ENCODE data around the gene AGPAT3. TPM values are rescaled to one million over a fixed set of nuclear protein-coding genes. Genes with fewer than 3 reads are reported as not detected.

AGPAT3 gene, protein sequence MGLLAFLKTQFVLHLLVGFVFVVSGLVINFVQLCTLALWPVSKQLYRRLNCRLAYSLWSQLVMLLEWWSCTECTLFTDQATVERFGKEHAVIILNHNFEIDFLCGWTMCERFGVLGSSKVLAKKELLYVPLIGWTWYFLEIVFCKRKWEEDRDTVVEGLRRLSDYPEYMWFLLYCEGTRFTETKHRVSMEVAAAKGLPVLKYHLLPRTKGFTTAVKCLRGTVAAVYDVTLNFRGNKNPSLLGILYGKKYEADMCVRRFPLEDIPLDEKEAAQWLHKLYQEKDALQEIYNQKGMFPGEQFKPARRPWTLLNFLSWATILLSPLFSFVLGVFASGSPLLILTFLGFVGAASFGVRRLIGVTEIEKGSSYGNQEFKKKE
- total RNA-seq = 10 to 100 TPM; 29.1 to 49.6 (median 32.6) TPM
- polyA plus RNA-seq = 10 to 100 TPM; 13.6 to 18.4 TPM

DNA sequence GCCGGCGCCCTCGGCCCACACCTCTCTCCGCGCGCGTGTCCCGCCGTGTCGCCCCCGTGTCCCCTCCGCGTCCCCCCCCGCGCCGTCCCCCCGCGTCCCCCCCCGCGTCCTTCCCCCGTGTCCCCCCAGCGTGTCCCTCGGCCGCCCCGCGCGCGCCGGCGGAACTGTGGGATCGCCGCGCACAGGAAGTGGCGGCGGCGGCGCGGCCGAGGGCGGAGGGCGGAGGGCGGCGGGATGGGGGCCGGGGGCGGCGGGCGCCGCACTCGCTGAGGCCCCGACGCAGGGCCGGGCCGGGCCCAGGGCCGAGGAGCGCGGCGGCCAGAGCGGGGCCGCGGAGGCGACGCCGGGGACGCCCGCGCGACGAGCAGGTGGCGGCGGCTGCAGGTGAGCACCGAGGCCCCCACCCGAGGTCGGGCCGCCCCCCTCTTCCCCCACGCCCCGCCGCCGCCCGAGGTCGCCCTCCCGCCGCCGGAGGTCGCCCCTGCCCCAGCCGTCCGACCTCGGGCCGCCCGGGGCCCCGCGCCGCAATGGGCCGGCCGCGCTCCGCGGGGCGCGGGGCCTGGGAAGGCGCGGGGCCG lies at the start of gene AGPAT3:
AGPAT3 (plus strand) TSS at position 262 of the 578 bp plus-strand sequence. CDS start 94,459 bp downstream, outside the sequence.
- Histone ChIP-seq H3K27me3 (no peaks in the 10 kb centered on the region), H3K36me3 (no peaks in the 10 kb centered on the region), H3K4me3 (peak within 1 kb of the TSS; percentile 77 to 81 (median 80)), H3K9me3 (no peaks in the 10 kb centered on the region), H3K27ac (peak within 1 kb of the TSS; percentile 82 to 92 (median 90)), H3K4me1 (peaks cover 27 to 39% (median 28%) of the 10 kb centered on the region in 3 donors)
- peak in 2 of 6 donors; percentile 52 to 75 for DNase-seq
- TF ChIP-seq, protein P1, sequence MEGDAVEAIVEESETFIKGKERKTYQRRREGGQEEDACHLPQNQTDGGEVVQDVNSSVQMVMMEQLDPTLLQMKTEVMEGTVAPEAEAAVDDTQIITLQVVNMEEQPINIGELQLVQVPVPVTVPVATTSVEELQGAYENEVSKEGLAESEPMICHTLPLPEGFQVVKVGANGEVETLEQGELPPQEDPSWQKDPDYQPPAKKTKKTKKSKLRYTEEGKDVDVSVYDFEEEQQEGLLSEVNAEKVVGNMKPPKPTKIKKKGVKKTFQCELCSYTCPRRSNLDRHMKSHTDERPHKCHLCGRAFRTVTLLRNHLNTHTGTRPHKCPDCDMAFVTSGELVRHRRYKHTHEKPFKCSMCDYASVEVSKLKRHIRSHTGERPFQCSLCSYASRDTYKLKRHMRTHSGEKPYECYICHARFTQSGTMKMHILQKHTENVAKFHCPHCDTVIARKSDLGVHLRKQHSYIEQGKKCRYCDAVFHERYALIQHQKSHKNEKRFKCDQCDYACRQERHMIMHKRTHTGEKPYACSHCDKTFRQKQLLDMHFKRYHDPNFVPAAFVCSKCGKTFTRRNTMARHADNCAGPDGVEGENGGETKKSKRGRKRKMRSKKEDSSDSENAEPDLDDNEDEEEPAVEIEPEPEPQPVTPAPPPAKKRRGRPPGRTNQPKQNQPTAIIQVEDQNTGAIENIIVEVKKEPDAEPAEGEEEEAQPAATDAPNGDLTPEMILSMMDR (IDR thresholded peaks at IDR 0.05) = no peak
- peak in 2 of 4 donors; percentile 5 to 16 for ATAC-seq
- FAIRE-seq = no peak
- intact Hi-C loops (cut with DNase I) = loop anchor here in 1 of 3 donors (10.0 kb wide), 1 partner anchor 100 kb away; no protein-coding TSS in a partner anchor
- WGBS, 2 donors = 0 to 1% methylated on average over 14 to 101 of the region's 102 CpGs

- 90 to 92% methylated on average over 15 of the region's 15 CpGs for WGBS, 2 donors
- no peak overlapping the region for H3K4me3 ChIP-seq
- DNase-seq (peak in 1 of 6 donors; percentile 59), ATAC-seq (no peak), FAIRE-seq (no peak)
- TF ChIP-seq, protein P1 (IDR thresholded peaks at IDR 0.05) = no peak
- intact Hi-C loops (cut with DNase I) = loop anchor here in 1 of 3 donors (10.0 kb wide), 1 partner anchor 129 kb away; no protein-coding TSS in a partner anchor
- H3K27ac ChIP-seq = no peak overlapping the region
- H3K9me3 ChIP-seq = no peaks in the 10 kb centered on the region
- H3K4me1 ChIP-seq = peaks cover 0 to 4% (median 0%) of the 10 kb centered on the region in 3 donors
- no peaks in the 10 kb centered on the region for H3K27me3 ChIP-seq
- no peaks in the 10 kb centered on the region for H3K36me3 ChIP-seq
Measured at GRCh38 chr21:43815991-43816390, 49.0 kb upstream of the AGPAT3 start.

GRCh38 chr21:43816611-43817071 lies 48.4 kb upstream of the AGPAT3 start:
- ATAC-seq (no peak), DNase-seq (peak in 1 of 6 donors; percentile 74), FAIRE-seq (no peak)
- TF ChIP-seq, protein P1 (IDR thresholded peaks at IDR 0.05) = no peak
- intact Hi-C loops (cut with DNase I) = loop anchor here in 1 of 3 donors (10.0 kb wide), 1 partner anchor 128 kb away; no protein-coding TSS in a partner anchor
- no peak overlapping the region for H3K4me3 ChIP-seq
- 78 to 79% methylated on average over 14 of the region's 14 CpGs for WGBS, 2 donors
- H3K27ac ChIP-seq = no peak overlapping the region
- peaks cover 0 to 4% (median 0%) of the 10 kb centered on the region in 3 donors for H3K4me1 ChIP-seq
- H3K36me3 ChIP-seq = no peaks in the 10 kb centered on the region
- H3K9me3 ChIP-seq = no peaks in the 10 kb centered on the region
- H3K27me3 ChIP-seq = no peaks in the 10 kb centered on the region

- H3K27me3 ChIP-seq = no peaks in the 10 kb centered on the region
- peaks cover 0 to 4% (median 0%) of the 10 kb centered on the region in 3 donors for H3K4me1 ChIP-seq
- H3K4me3 ChIP-seq = no peak overlapping the region
- H3K9me3 ChIP-seq = no peaks in the 10 kb centered on the region
- TF ChIP-seq, protein P1 (IDR thresholded peaks at IDR 0.05) = no peak
- FAIRE-seq = no peak
- DNase-seq = peak in 1 of 6 donors; percentile 70
- H3K27ac ChIP-seq = no peak overlapping the region
- H3K36me3 ChIP-seq = no peaks in the 10 kb centered on the region
- intact Hi-C loops (cut with DNase I) = loop anchor here in 1 of 3 donors (10.0 kb wide), 1 partner anchor 127 kb away; no protein-coding TSS in a partner anchor
- ATAC-seq = no peak
- 89 to 90% methylated on average over 29 of the region's 29 CpGs for WGBS, 2 donors
Measured at GRCh38 chr21:43817157-43818086, 47.6 kb upstream of the AGPAT3 start.

All from pancreas (tissue), 10 donors.